Adrenal gland (tissue), 12 donors: ENCODE results near the gene NELFE. TPM values are rescaled to one million over a fixed set of nuclear protein-coding genes. Genes with fewer than 3 reads are reported as not detected.
"Not testable (repeated sequence)": the region's sequence is repeated elsewhere in the genome, so short reads cannot be mapped to it uniquely, and the experiment has no call there.

ENCODE experiments used
- DNase-seq, 7 donors: peaks; one replicate each; pipeline ENCODE4 v3.0.0-alpha.2; 2019 to 2020
- H3K27ac ChIP-seq, 5 donors: fragments of 200-600 bp; sonication (generic) in 4 of 5; 1 replicate in 3 of 5; 2 replicates in 2 of 5; pipeline versions ENCODE4 v1.5.1 to v1.8.0; 2016 to 2020; ENCODE audit warnings: mild to moderate bottlenecking in 1 of 5
- H3K27me3 ChIP-seq: fragments of 200-600 bp; 2 replicates; pipeline ENCODE4 v1.8.0; 2021
- H3K36me3 ChIP-seq, 2 donors: fragments of 200-600 bp; replicated peaks in 1 of 2; 1 replicate in 1 of 2; 2 replicates in 1 of 2; pipeline versions ENCODE4 v1.5.1 to v1.8.0; 2018 to 2022
- H3K4me1 ChIP-seq, 2 donors: fragments of 200-600 bp; replicated peaks in 1 of 2; 1 replicate in 1 of 2; 2 replicates in 1 of 2; pipeline versions ENCODE4 v1.5.1 to v1.8.0; 2018 to 2021
- H3K4me3 ChIP-seq, 4 donors: fragments of 200-600 bp; sonication (generic) in 3 of 4; one replicate each; pipeline ENCODE4 v1.5.1; 2016 to 2018
- H3K9me3 ChIP-seq, 3 donors: fragments of 200-600 bp; sonication (generic) in 1 of 3; replicated peaks in 1 of 3; 1 replicate in 2 of 3; 2 replicates in 1 of 3; pipeline versions ENCODE4 v1.5.1 to v1.8.0; 2016 to 2021
- POLR2A ChIP-seq, 2 donors: fragments of 450-650 bp; IDR thresholded peaks; one replicate each; pipeline ENCODE4 v1.6.1; 2017; ENCODE audit warnings: antibody characterized with exemption in 2 of 2, mild to moderate bottlenecking in 2 of 2, moderate library complexity in 1 of 2
- WGBS, 4 donors: extraction: QIAGEN DNeasy Blood & Tissue Kit in 2 of 4; methylation state at CpG; one replicate each; pipeline versions ENCODE4 v1.1.5 to v1.1.7; 2013 to 2017; 5-methylcytosine and 5-hydroxymethylcytosine counted together
- intact Hi-C, 2 donors: fragments of 100-400 bp; cut with DNase I; formaldehyde crosslinking; loops; one replicate each; pipeline versions ENCODE4 v1.14.1 to v1.15.0; 2022 to 2023
- polyA plus RNA-seq, 3 donors: library from polyadenylated mRNA; stranded (reverse); fragments of 200-250 nt in 2 of 3; fragments of 350-450 nt in 1 of 3; fragmentation: Illumina TruSeq in 1 of 3; extraction: RNeasy Lipid Tissue Mini Kit (QIAGEN cat#74804) in 1 of 3; gene quantifications; one replicate each; pipeline ENCODE4 v1.2.3, GENCODE V29; 2013 to 2014
- total RNA-seq, 9 donors: library from RNA; depleted of rRNA in 4 of 9; stranded (reverse); fragments of >200 nt in 4 of 9; fragments of 120-200 nt in 1 of 9; fragmentation: NEBNext Ultra II Directional in 1 of 9; extraction: Animal tissue kit (Norgen Biotek cat#: 25700) in 1 of 9; gene quantifications; one replicate each; pipeline versions ENCODE4 v1.1.0 to v1.2.4, GENCODE V29; 2013 to 2023
- TF ChIP-seq, protein P1 (sequence below), 6 experiments: fragments of 450-650 bp in 4 of 6; fragments of 200-600 bp in 2 of 6; sonication (generic) in 1 of 6; IDR thresholded peaks; 1 replicate in 5 of 6; 2 replicates in 1 of 6; pipeline versions ENCODE4 v1.5.1 to v1.8.0; 2016 to 2021; ENCODE audit warnings: antibody characterized with exemption in 6 of 6, mild to moderate bottlenecking in 2 of 6, moderate library complexity in 1 of 6
- donor health status: healthy with polysubstance abuse.
- donor health status: Bipolar disorder and iron deficiency.
- donor health status: DM: yes; HTN: yes; CAD: no.
- donor health status: DM: no; HTN: no; CAD: no.
- donor health status: DM: no; HTN: no; CAD: no.
- donor health status: DM: yes; HTN: yes; CAD: no.

Gene NELFE
- total and polyA plus RNA-seq, 12 donors = 64.4 to 117 (median 95.5) TPM

GRCh38 chr6:31918069-31918720, 40.6 kb downstream of the NELFE start:
- TF ChIP-seq, protein P1, sequence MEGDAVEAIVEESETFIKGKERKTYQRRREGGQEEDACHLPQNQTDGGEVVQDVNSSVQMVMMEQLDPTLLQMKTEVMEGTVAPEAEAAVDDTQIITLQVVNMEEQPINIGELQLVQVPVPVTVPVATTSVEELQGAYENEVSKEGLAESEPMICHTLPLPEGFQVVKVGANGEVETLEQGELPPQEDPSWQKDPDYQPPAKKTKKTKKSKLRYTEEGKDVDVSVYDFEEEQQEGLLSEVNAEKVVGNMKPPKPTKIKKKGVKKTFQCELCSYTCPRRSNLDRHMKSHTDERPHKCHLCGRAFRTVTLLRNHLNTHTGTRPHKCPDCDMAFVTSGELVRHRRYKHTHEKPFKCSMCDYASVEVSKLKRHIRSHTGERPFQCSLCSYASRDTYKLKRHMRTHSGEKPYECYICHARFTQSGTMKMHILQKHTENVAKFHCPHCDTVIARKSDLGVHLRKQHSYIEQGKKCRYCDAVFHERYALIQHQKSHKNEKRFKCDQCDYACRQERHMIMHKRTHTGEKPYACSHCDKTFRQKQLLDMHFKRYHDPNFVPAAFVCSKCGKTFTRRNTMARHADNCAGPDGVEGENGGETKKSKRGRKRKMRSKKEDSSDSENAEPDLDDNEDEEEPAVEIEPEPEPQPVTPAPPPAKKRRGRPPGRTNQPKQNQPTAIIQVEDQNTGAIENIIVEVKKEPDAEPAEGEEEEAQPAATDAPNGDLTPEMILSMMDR (IDR thresholded peaks at IDR 0.05) = no peak
- no peak for TF ChIP-seq POLR2A (IDR thresholded peaks at IDR 0.05)

GRCh38 chr6:31915756-31916155, 43.0 kb downstream of the NELFE start:
- H3K9me3 ChIP-seq = no peaks in the 10 kb centered on the region

More at GRCh38 chr6:31918069-31918720, 40.6 kb downstream of the NELFE start:
- Histone ChIP-seq H3K9me3 (no peaks in the 10 kb centered on the region), H3K4me3 (no peak overlapping the region), H3K4me1 (no peaks in the 10 kb centered on the region), H3K27me3 (no peaks in the 10 kb centered on the region), H3K36me3 (no peaks in the 10 kb centered on the region), H3K27ac (no peak overlapping the region)
- DNase-seq = no peak
- intact Hi-C loops = no loop called here
- 77 to 82% (median 79%) methylated on average over 8 of the region's 8 CpGs for WGBS, 4 donors

GRCh38 chr6:31915351-31915750, 43.4 kb downstream of the NELFE start:
- no peaks in the 10 kb centered on the region for H3K27me3 ChIP-seq
- H3K4me1 ChIP-seq = peaks cover 6 to 8% of the 10 kb centered on the region in 2 donors
- intact Hi-C loops = no loop called here
- H3K36me3 ChIP-seq = no peaks in the 10 kb centered on the region
- H3K4me3 ChIP-seq = no peak overlapping the region
- TF ChIP-seq, protein P1 (IDR thresholded peaks at IDR 0.05) = no peak
- TF ChIP-seq POLR2A (IDR thresholded peaks at IDR 0.05) = no peak
- H3K27ac ChIP-seq = no peak overlapping the region
- DNase-seq = no peak
- H3K9me3 ChIP-seq = no peaks in the 10 kb centered on the region

More at GRCh38 chr6:31915756-31916155, 43.0 kb downstream of the NELFE start:
- no peak overlapping the region for H3K4me3 ChIP-seq
- H3K27me3 ChIP-seq = no peaks in the 10 kb centered on the region
- no peaks in the 10 kb centered on the region for H3K36me3 ChIP-seq
- no peak overlapping the region for H3K27ac ChIP-seq
- no peak for DNase-seq
- intact Hi-C loops = no loop called here
- WGBS, 4 donors = 77 to 85% (median 81%) methylated on average over 6 of the region's 6 CpGs
- peaks cover 6% of the 10 kb centered on the region in 2 donors for H3K4me1 ChIP-seq
- no peak for TF ChIP-seq POLR2A (IDR thresholded peaks at IDR 0.05)
- TF ChIP-seq, protein P1 (IDR thresholded peaks at IDR 0.05) = no peak

GRCh38 chr6:31911826-31912585, 46.8 kb downstream of the NELFE start:
- Histone ChIP-seq H3K27me3 (no peaks in the 10 kb centered on the region), H3K27ac (peak overlapping the region in 1 of 5 donors; percentile 73), H3K4me1 (peaks cover 6 to 8% of the 10 kb centered on the region in 2 donors), H3K4me3 (no peak overlapping the region), H3K9me3 (no peaks in the 10 kb centered on the region), H3K36me3 (no peaks in the 10 kb centered on the region)
- DNase-seq = no peak
- TF ChIP-seq POLR2A (IDR thresholded peaks at IDR 0.05) = no peak
- TF ChIP-seq, protein P1 (IDR thresholded peaks at IDR 0.05) = no peak
- 69 to 75% (median 72%) methylated on average over 10 to 11 of the region's 11 CpGs for WGBS, 4 donors
- intact Hi-C loops = no loop called here

GRCh38 chr6:31909298-31909697, 49.5 kb downstream of the NELFE start:
- WGBS, 4 donors = 73 to 87% (median 86%) methylated on average over 7 of the region's 7 CpGs
- H3K4me3 ChIP-seq, intact Hi-C loops, H3K9me3 ChIP-seq, H3K4me1 ChIP-seq, H3K27me3 ChIP-seq, H3K36me3 ChIP-seq, H3K27ac ChIP-seq, DNase-seq: not testable (repeated sequence)
